H9 (cell line): Measurements from ENCODE around the gene PSMD10. TPM values are rescaled to one million over a fixed set of nuclear protein-coding genes. Genes with fewer than 3 reads are reported as not detected.

Experiments used
- DNase-seq: peaks from one replicate; pipeline ENCODE4 v3.0.0-alpha.2; 2017
- H2AFZ ChIP-seq: one replicate; pipeline ENCODE4 v1.6.1; 2013; ENCODE audit warnings: mild to moderate bottlenecking, low read length, control low read depth, moderate library complexity
- H2AK5ac ChIP-seq: 2 replicates; pipeline ENCODE4 v1.6.1; 2013; ENCODE audit warnings: low read length, control low read depth, mixed read lengths; ENCODE audit not compliant: insufficient read length
- H2BK120ac ChIP-seq: one replicate; pipeline ENCODE4 v1.6.1; 2013; ENCODE audit warnings: low read depth, mild to moderate bottlenecking, low read length, control low read depth, inconsistent platforms; ENCODE audit not compliant: poor library complexity, severe bottlenecking
- H2BK12ac ChIP-seq: 2 replicates; pipeline ENCODE4 v1.6.1; 2013; ENCODE audit warnings: low read length, control low read depth, mixed read lengths, low read depth; ENCODE audit not compliant: insufficient read length
- H2BK15ac ChIP-seq: 2 replicates; pipeline ENCODE4 v1.6.1; 2013; ENCODE audit warnings: low read depth, low read length, control low read depth
- H2BK20ac ChIP-seq: one replicate; pipeline ENCODE4 v1.6.1; 2013; ENCODE audit warnings: low read depth, mild to moderate bottlenecking, low read length, control low read depth, inconsistent platforms; ENCODE audit not compliant: poor library complexity, severe bottlenecking
- H2BK5ac ChIP-seq: 2 replicates; pipeline ENCODE4 v1.6.1; 2013; ENCODE audit warnings: low read length, control low read depth, mixed read lengths; ENCODE audit not compliant: insufficient read length
- H3K14ac ChIP-seq: 2 replicates; pipeline ENCODE4 v1.6.1; 2013; ENCODE audit warnings: low read length, control low read depth; ENCODE audit not compliant: insufficient read depth
- H3K18ac ChIP-seq: 2 replicates; pipeline ENCODE4 v1.6.1; 2013; ENCODE audit warnings: low read depth, mild to moderate bottlenecking, mixed read lengths, low read length, control low read depth; ENCODE audit not compliant: insufficient read length
- H3K23ac ChIP-seq: 2 replicates; pipeline ENCODE4 v1.6.1; 2013; ENCODE audit warnings: low read length, control low read depth, mixed read lengths, low read depth; ENCODE audit not compliant: insufficient read length
- H3K23me2 ChIP-seq: 2 replicates; pipeline ENCODE4 v1.6.1; 2013; ENCODE audit warnings: low read depth, mild to moderate bottlenecking, mixed read lengths, low read length, control low read depth; ENCODE audit not compliant: insufficient read length, poor library complexity, severe bottlenecking
- H3K27ac ChIP-seq: 2 replicates; pipeline ENCODE4 v1.5.1; 2013; ENCODE audit warnings: low read length, control low read depth, mixed read lengths, low read depth; ENCODE audit not compliant: insufficient read length
- H3K27me3 ChIP-seq: 2 replicates; pipeline ENCODE4 v1.6.1; 2013; ENCODE audit warnings: low read length, control low read depth, inconsistent platforms; ENCODE audit not compliant: insufficient read depth
- H3K4ac ChIP-seq: 2 replicates; pipeline ENCODE4 v1.6.1; 2013; ENCODE audit warnings: low read depth, mild to moderate bottlenecking, control low read depth, inconsistent platforms, low read length, moderate library complexity
- H3K4me1 ChIP-seq: 2 replicates; pipeline ENCODE4 v1.6.1; 2013; ENCODE audit warnings: low read length, control low read depth, inconsistent platforms; ENCODE audit not compliant: insufficient read depth
- H3K4me2 ChIP-seq: 2 replicates; pipeline ENCODE4 v1.6.1; 2013; ENCODE audit warnings: low read length, control low read depth, mixed read lengths; ENCODE audit not compliant: insufficient read length, insufficient read depth
- H3K56ac ChIP-seq: 2 replicates; pipeline ENCODE4 v1.6.1; 2013; ENCODE audit warnings: low read depth, mild to moderate bottlenecking, mixed read lengths, low read length, control low read depth; ENCODE audit not compliant: insufficient read length
- H3K79me1 ChIP-seq: 2 replicates; pipeline ENCODE4 v1.6.1; 2013; ENCODE audit warnings: low read depth, mild to moderate bottlenecking, moderate library complexity, low read length, control low read depth, inconsistent platforms; ENCODE audit not compliant: insufficient read depth, poor library complexity, severe bottlenecking
- H3K79me2 ChIP-seq: 2 replicates; pipeline ENCODE4 v1.6.1; 2013; ENCODE audit warnings: low read length, control low read depth, inconsistent platforms; ENCODE audit not compliant: insufficient read depth
- H3K9ac ChIP-seq: 2 replicates; pipeline ENCODE4 v1.6.1; 2013; ENCODE audit warnings: low read length, control low read depth, mixed read lengths; ENCODE audit not compliant: insufficient read length; ENCODE audit errors: extremely low read depth
- H3K9me3 ChIP-seq: one replicate; pipeline ENCODE4 v1.6.1; 2013; ENCODE audit warnings: low read depth, low read length, inconsistent platforms; ENCODE audit not compliant: control insufficient read depth
- H3T11ph ChIP-seq: one replicate; pipeline ENCODE4 v1.6.1; 2013; ENCODE audit warnings: mild to moderate bottlenecking, low read length, control low read depth, inconsistent platforms
- H4K20me1 ChIP-seq: one replicate; pipeline ENCODE4 v1.6.1; 2013; ENCODE audit not compliant: control insufficient read depth, insufficient read length, insufficient read depth
- H4K5ac ChIP-seq: 2 replicates; pipeline ENCODE4 v1.6.1; 2013; ENCODE audit warnings: low read depth, mild to moderate bottlenecking, mixed read lengths, low read length, control low read depth; ENCODE audit not compliant: insufficient read length
- H4K8ac ChIP-seq: replicated peaks from 2 replicates; pipeline ENCODE4 v1.6.1; 2013; ENCODE audit warnings: low read length, control low read depth, mixed read lengths, low read depth; ENCODE audit not compliant: insufficient read length
- H4K91ac ChIP-seq: 2 replicates; pipeline ENCODE4 v1.6.1; 2013; ENCODE audit warnings: low read depth, mild to moderate bottlenecking, moderate library complexity, mixed read lengths, low read length, control low read depth; ENCODE audit not compliant: insufficient read length
- H3K27ac Mint-ChIP-seq, 3 experiments: 2 replicates in 2 of 3; 3 replicates in 1 of 3; pipeline ENCODE4 v1.8.0; 2020 to 2021; ENCODE audit warnings: mixed read lengths in 3 of 3, mild to moderate bottlenecking in 1 of 3, moderate library complexity in 1 of 3
- H3K27me3 Mint-ChIP-seq: 2 replicates; pipeline ENCODE4 v1.8.0; 2021; ENCODE audit warnings: low read depth, mild to moderate bottlenecking, moderate library complexity, mixed read lengths
- H3K36me3 Mint-ChIP-seq, 3 experiments: 2 replicates in 2 of 3; 3 replicates in 1 of 3; pipeline ENCODE4 v1.8.0; 2020 to 2021; ENCODE audit warnings: low read depth in 3 of 3, mixed read lengths in 3 of 3; ENCODE audit not compliant: insufficient read depth in 1 of 3
- H3K4me1 Mint-ChIP-seq, 2 experiments: 2 replicates each; pipeline ENCODE4 v1.8.0; 2020; ENCODE audit warnings: mixed read lengths in 2 of 2
- H3K4me3 Mint-ChIP-seq, 2 experiments: 2 replicates in 1 of 2; 3 replicates in 1 of 2; pipeline ENCODE4 v1.8.0; 2020 to 2021; ENCODE audit warnings: mild to moderate bottlenecking in 2 of 2, mixed read lengths in 2 of 2, moderate library complexity in 1 of 2
- H3K9me3 Mint-ChIP-seq, 2 experiments: 2 replicates in 1 of 2; 3 replicates in 1 of 2; pipeline ENCODE4 v1.8.0; 2020; ENCODE audit warnings: mild to moderate bottlenecking in 2 of 2, mixed read lengths in 2 of 2, moderate library complexity in 1 of 2
- WGBS: extraction: QIAGEN DNeasy Blood & Tissue Kit; methylation state at CpG from one replicate; pipeline ENCODE4 v1.1.7; 2013; ENCODE audit warnings: missing lambda C conversion rate, low lambda C conversion rate, mixed read lengths; ENCODE audit not compliant: insufficient read length; ENCODE audit errors: extremely low coverage; 5-methylcytosine and 5-hydroxymethylcytosine counted together
- total RNA-seq: library from RNA; stranded (reverse); gene quantifications from 2 replicates; pipeline ENCODE4 v1.2.1, GENCODE V29; 2021
- TF ChIP-seq, protein P1 (sequence below): fragments of 200-600 bp; sonication (generic); conservative IDR thresholded peaks from 3 replicates; pipeline ENCODE4 v1.8.0; 2021; ENCODE audit warnings: antibody characterized with exemption, mild to moderate bottlenecking

PSMD10 gene
- total RNA-seq, 1 experiment from 2014 or later: 93.9 TPM

DNA sequence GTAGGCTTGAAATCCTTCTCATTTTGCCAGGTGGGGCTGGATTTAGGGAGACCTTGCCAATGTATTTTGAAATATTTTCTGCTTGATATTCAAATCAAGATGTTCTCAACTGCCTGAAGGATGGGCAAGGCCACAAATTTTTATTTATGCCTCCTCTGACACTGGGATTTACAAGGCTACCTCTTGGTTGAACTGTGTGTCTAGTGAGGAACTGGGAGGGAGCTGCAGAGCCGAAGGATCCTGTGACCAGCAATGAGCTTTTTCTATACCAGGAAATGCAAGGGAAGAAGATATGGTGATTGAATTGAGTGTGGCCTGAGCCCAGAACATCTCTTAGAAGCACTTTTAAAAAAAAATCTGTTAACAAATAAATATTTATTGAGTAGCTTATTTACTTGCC, 31.5 kb downstream of the PSMD10 start:
- Histone ChIP-seq H2AK5ac (no peak overlapping the region), H3K79me1 (no peaks in the 10 kb centered on the region), H3K18ac (no peak overlapping the region), H2BK120ac (no peak overlapping the region), H3K56ac (no peak overlapping the region), H3K4me2 (no peak overlapping the region), H4K20me1 (no peaks in the 10 kb centered on the region), H3K27me3 (no peaks in the 10 kb centered on the region), H3K9ac (no peak overlapping the region), H2BK12ac (no peak overlapping the region), H3K14ac (no peak overlapping the region), H4K5ac (no peak overlapping the region), H2BK5ac (no peak overlapping the region), H3K4ac (no peak overlapping the region), H3K27ac (no peak overlapping the region), H3K9me3 (no peaks in the 10 kb centered on the region), H3K23me2 (no peaks in the 10 kb centered on the region), H2BK20ac (no peak overlapping the region), H2AFZ (no peak overlapping the region), H2BK15ac (no peak overlapping the region), H4K8ac (no peak overlapping the region), H3T11ph (no peak overlapping the region), H4K91ac (no peak overlapping the region), H3K23ac (no peak overlapping the region), H3K4me1 (no peaks in the 10 kb centered on the region), H3K79me2 (no peaks in the 10 kb centered on the region)
- Mint-ChIP-seq H3K27me3 (no peaks in the 10 kb centered on the region; the same call in 1 of the 2 replicates), H3K9me3 (peaks cover 0 to 6% of the 10 kb centered on the region in 2 experiments; a peak in 2 of 5 replicates), H3K4me3 (no peak overlapping the region), H3K36me3 (0 out of 7 replicates have a peak, but pooled peaks cover 0 to 4% (median 0%) of the 10 kb centered on the region in 3 experiments), H3K27ac (0 out of 7 replicates have a peak overlapping the region, but pooled peaks of 1 of the 3 experiments have one; percentile 17), H3K4me1 (peaks cover 3 to 13% of the 10 kb centered on the region in 2 experiments)
- no peak for DNase-seq
- TF ChIP-seq, protein P1, sequence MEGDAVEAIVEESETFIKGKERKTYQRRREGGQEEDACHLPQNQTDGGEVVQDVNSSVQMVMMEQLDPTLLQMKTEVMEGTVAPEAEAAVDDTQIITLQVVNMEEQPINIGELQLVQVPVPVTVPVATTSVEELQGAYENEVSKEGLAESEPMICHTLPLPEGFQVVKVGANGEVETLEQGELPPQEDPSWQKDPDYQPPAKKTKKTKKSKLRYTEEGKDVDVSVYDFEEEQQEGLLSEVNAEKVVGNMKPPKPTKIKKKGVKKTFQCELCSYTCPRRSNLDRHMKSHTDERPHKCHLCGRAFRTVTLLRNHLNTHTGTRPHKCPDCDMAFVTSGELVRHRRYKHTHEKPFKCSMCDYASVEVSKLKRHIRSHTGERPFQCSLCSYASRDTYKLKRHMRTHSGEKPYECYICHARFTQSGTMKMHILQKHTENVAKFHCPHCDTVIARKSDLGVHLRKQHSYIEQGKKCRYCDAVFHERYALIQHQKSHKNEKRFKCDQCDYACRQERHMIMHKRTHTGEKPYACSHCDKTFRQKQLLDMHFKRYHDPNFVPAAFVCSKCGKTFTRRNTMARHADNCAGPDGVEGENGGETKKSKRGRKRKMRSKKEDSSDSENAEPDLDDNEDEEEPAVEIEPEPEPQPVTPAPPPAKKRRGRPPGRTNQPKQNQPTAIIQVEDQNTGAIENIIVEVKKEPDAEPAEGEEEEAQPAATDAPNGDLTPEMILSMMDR: no peak
- WGBS: no CpG with 5 or more reads among the region's 1 CpG
